ENCODE results near the gene VAPA. TPM values are rescaled to one million over a fixed set of nuclear protein-coding genes. Genes with fewer than 3 reads are reported as not detected.

VAPA gene
- total RNA-seq, 1 experiment from 2014 or later, result 137 TPM

GRCh38 chr18:9931678-9932077 lies 17.9 kb downstream of the VAPA start:
- Mint-ChIP-seq H3K27ac (peak overlapping the region; percentile 92; the same call in 1 of the 2 replicates), H3K27me3 (ENCODE audit: low read depth) (no peaks in the 10 kb centered on the region), H3K4me1 (peaks cover 47% of the 10 kb centered on the region), H3K9me3 (no peaks in the 10 kb centered on the region), H3K4me3 (no peak overlapping the region), H3K36me3 (peaks cover 28% of the 10 kb centered on the region)
- no peak for ATAC-seq
- POLR2A ChIA-PET, result no interaction called here
- CTCF ChIA-PET, result no interaction called here
- TF ChIP-seq KAT7 (CRISPR knock-in tag; IDR thresholded peaks at IDR 0.05; ENCODE audit: borderline replicate concordance), result no peak
- TF ChIP-seq SOX15 (CRISPR knock-in tag; IDR thresholded peaks at IDR 0.05), result no peak
- TF ChIP-seq PREB (CRISPR knock-in tag; IDR thresholded peaks at IDR 0.05; ENCODE audit: borderline replicate concordance), result no peak
- no peak for TF ChIP-seq HMGA2 (CRISPR knock-in tag; IDR thresholded peaks at IDR 0.05)
- no peak for TF ChIP-seq ATF6 (CRISPR knock-in tag; IDR thresholded peaks at IDR 0.05)
- TF ChIP-seq PRDM15 (CRISPR knock-in tag; IDR thresholded peaks at IDR 0.05), result no peak
- TF ChIP-seq CBFB (CRISPR knock-in tag; IDR thresholded peaks at IDR 0.05; ENCODE audit: low read depth), result no peak
- no peak for TF ChIP-seq ZSCAN18 (CRISPR knock-in tag; IDR thresholded peaks at IDR 0.05)
- no peak for TF ChIP-seq AFF4 (CRISPR knock-in tag; IDR thresholded peaks at IDR 0.05; ENCODE audit: borderline replicate concordance)
- TF ChIP-seq ZNF532 (CRISPR knock-in tag; IDR thresholded peaks at IDR 0.05; ENCODE audit: borderline replicate concordance), result no peak
- TF ChIP-seq ZBTB21 (CRISPR knock-in tag; IDR thresholded peaks at IDR 0.05; ENCODE audit: borderline replicate concordance), result no peak
- TF ChIP-seq IRF2 (CRISPR knock-in tag; IDR thresholded peaks at IDR 0.05; ENCODE audit: borderline replicate concordance, low read depth), result no peak
- TF ChIP-seq HMGXB4 (CRISPR knock-in tag; IDR thresholded peaks at IDR 0.05), result no peak
- DNase-seq (ENCODE audit: low spot score), result no peak
